Mucosa of rectum (tissue), 2 donors: ENCODE results near the gene STX3.

Experiments used
- H3K27ac ChIP-seq, 2 donors: one replicate each; pipeline ENCODE4 v1.7.0; 2013; ENCODE audit warnings: inconsistent platforms in 2 of 2, low read depth in 2 of 2, low read length in 2 of 2
- H3K27me3 ChIP-seq, 2 donors: one replicate each; pipeline ENCODE4 v1.7.0; 2013; ENCODE audit warnings: low read length in 2 of 2; ENCODE audit not compliant: control insufficient read depth in 2 of 2, insufficient read depth in 2 of 2
- H3K36me3 ChIP-seq, 2 donors: one replicate each; pipeline ENCODE4 v1.7.0; 2013; ENCODE audit warnings: low read length in 2 of 2; ENCODE audit not compliant: control insufficient read depth in 2 of 2, insufficient read depth in 2 of 2
- H3K4me1 ChIP-seq, 2 donors: one replicate each; pipeline ENCODE4 v1.7.0; 2013; ENCODE audit warnings: low read length in 2 of 2, mild to moderate bottlenecking in 1 of 2; ENCODE audit not compliant: control insufficient read depth in 2 of 2, insufficient read depth in 2 of 2
- H3K4me3 ChIP-seq, 2 donors: one replicate each; pipeline ENCODE4 v1.7.0; 2013; ENCODE audit warnings: low read length in 2 of 2
- H3K9ac ChIP-seq, 2 donors: one replicate each; pipeline ENCODE4 v1.7.0; 2013; ENCODE audit warnings: low read length in 2 of 2, low read depth in 1 of 2, mild to moderate bottlenecking in 1 of 2
- H3K9me3 ChIP-seq, 2 donors: one replicate each; pipeline ENCODE4 v1.7.0; 2013; ENCODE audit warnings: low read length in 2 of 2; ENCODE audit not compliant: control insufficient read depth in 2 of 2
- donor health status: healthy.
- donor health status: Normal muscosa, but diverticular disease.

The STX3 gene

GRCh38 chr11:59758401-59759037, 3.3 kb downstream of the STX3 start:
- peaks cover 14 to 33% of the 10 kb centered on the region in 2 donors for H3K4me1 ChIP-seq
- no peak overlapping the region for H3K27ac ChIP-seq
- no peak overlapping the region for H3K9ac ChIP-seq
- no peaks in the 10 kb centered on the region for H3K9me3 ChIP-seq
- H3K4me3 ChIP-seq, result no peak overlapping the region
- no peaks in the 10 kb centered on the region for H3K27me3 ChIP-seq
- H3K36me3 ChIP-seq, result peaks cover 5 to 9% of the 10 kb centered on the region in 2 donors

GRCh38 chr11:59759900-59760299, 4.7 kb downstream of the STX3 start:
- Histone ChIP-seq H3K4me1 (peaks cover 14 to 26% of the 10 kb centered on the region in 2 donors), H3K4me3 (no peak overlapping the region), H3K36me3 (peaks cover 5 to 9% of the 10 kb centered on the region in 2 donors), H3K9ac (no peak overlapping the region), H3K27ac (no peak overlapping the region), H3K9me3 (no peaks in the 10 kb centered on the region), H3K27me3 (no peaks in the 10 kb centered on the region)

GRCh38 chr11:59760771-59761170, 5.6 kb downstream of the STX3 start:
- H3K4me1 ChIP-seq, result peaks cover 18 to 34% of the 10 kb centered on the region in 2 donors
- no peaks in the 10 kb centered on the region for H3K9me3 ChIP-seq
- H3K9ac ChIP-seq, result no peak overlapping the region
- H3K27me3 ChIP-seq, result no peaks in the 10 kb centered on the region
- H3K4me3 ChIP-seq, result no peak overlapping the region
- H3K36me3 ChIP-seq, result peaks cover 5 to 9% of the 10 kb centered on the region in 2 donors
- H3K27ac ChIP-seq, result no peak overlapping the region

- no peak overlapping the region for H3K4me3 ChIP-seq
- peaks cover 5 to 9% of the 10 kb centered on the region in 2 donors for H3K36me3 ChIP-seq
- H3K4me1 ChIP-seq, result peaks cover 15 to 33% of the 10 kb centered on the region in 2 donors
- no peak overlapping the region for H3K27ac ChIP-seq
- H3K9ac ChIP-seq, result no peak overlapping the region
- H3K9me3 ChIP-seq, result no peaks in the 10 kb centered on the region
- no peaks in the 10 kb centered on the region for H3K27me3 ChIP-seq
Measured at GRCh38 chr11:59761993-59762392, 6.8 kb downstream of the STX3 start.

GRCh38 chr11:59765068-59765735, 10.0 kb downstream of the STX3 start:
- H3K4me3 ChIP-seq, result no peak overlapping the region

GRCh38 chr11:59766542-59767224, 11.5 kb downstream of the STX3 start:
- Histone ChIP-seq H3K27ac (peak overlapping the region; percentile 27 to 34), H3K4me3 (no peak overlapping the region)

More at GRCh38 chr11:59765068-59765735, 10.0 kb downstream of the STX3 start:
- Histone ChIP-seq H3K9me3 (no peaks in the 10 kb centered on the region), H3K27ac (peak overlapping the region; percentile 66 to 80), H3K27me3 (no peaks in the 10 kb centered on the region), H3K9ac (peak overlapping the region in 1 of 2 donors; percentile 23), H3K36me3 (peaks cover 5 to 9% of the 10 kb centered on the region in 2 donors), H3K4me1 (peaks cover 17 to 33% of the 10 kb centered on the region in 2 donors)

GRCh38 chr11:59767225-59767611, 12.0 kb downstream of the STX3 start:
- Histone ChIP-seq H3K27ac (peak overlapping the region; percentile 28 to 34), H3K4me3 (no peak overlapping the region), H3K9ac (no peak overlapping the region), H3K27me3 (no peaks in the 10 kb centered on the region), H3K9me3 (no peaks in the 10 kb centered on the region), H3K4me1 (peaks cover 17 to 34% of the 10 kb centered on the region in 2 donors), H3K36me3 (peaks cover 0 to 5% of the 10 kb centered on the region in 2 donors)

More at GRCh38 chr11:59766542-59767224, 11.5 kb downstream of the STX3 start:
- H3K27me3 ChIP-seq, result no peaks in the 10 kb centered on the region
- peaks cover 17 to 34% of the 10 kb centered on the region in 2 donors for H3K4me1 ChIP-seq
- H3K9ac ChIP-seq, result no peak overlapping the region
- no peaks in the 10 kb centered on the region for H3K9me3 ChIP-seq
- peaks cover 0 to 5% of the 10 kb centered on the region in 2 donors for H3K36me3 ChIP-seq

- Histone ChIP-seq H3K9ac (no peak overlapping the region), H3K36me3 (peaks cover 2 to 4% of the 10 kb centered on the region in 2 donors), H3K4me1 (peaks cover 17 to 32% of the 10 kb centered on the region in 2 donors), H3K27me3 (no peaks in the 10 kb centered on the region), H3K9me3 (no peaks in the 10 kb centered on the region), H3K4me3 (no peak overlapping the region), H3K27ac (no peak overlapping the region)
Measured at GRCh38 chr11:59769111-59769510, 13.9 kb downstream of the STX3 start.

- Histone ChIP-seq H3K27me3 (no peaks in the 10 kb centered on the region), H3K9ac (no peak overlapping the region), H3K9me3 (no peaks in the 10 kb centered on the region), H3K4me3 (no peak overlapping the region), H3K27ac (no peak overlapping the region), H3K36me3 (peaks cover 4 to 5% of the 10 kb centered on the region in 2 donors), H3K4me1 (peaks cover 17 to 31% of the 10 kb centered on the region in 2 donors)
Measured at GRCh38 chr11:59769828-59770227, 14.7 kb downstream of the STX3 start.

- Histone ChIP-seq H3K27me3 (no peaks in the 10 kb centered on the region), H3K27ac (no peak overlapping the region), H3K36me3 (peaks cover 5 to 6% of the 10 kb centered on the region in 2 donors), H3K4me1 (peaks cover 13 to 28% of the 10 kb centered on the region in 2 donors), H3K9ac (no peak overlapping the region), H3K4me3 (no peak overlapping the region), H3K9me3 (no peaks in the 10 kb centered on the region)
Measured at GRCh38 chr11:59770319-59770718, 15.1 kb downstream of the STX3 start.
